Aorta (tissue), 5 donors: ENCODE measurements around the gene CKMT1B. TPM values are rescaled to one million over a fixed set of nuclear protein-coding genes. Genes with fewer than 3 reads are reported as not detected.
"Not testable (repeated sequence)": the region's sequence is repeated elsewhere in the genome, so short reads cannot be mapped to it uniquely, and the experiment has no call there.

ENCODE experiments used
- ATAC-seq: fragments of 200-7000 bp; cut with Tn5 transposase; one replicate; pipeline ENCODE4 v1.9.1; 2022; ENCODE audit warnings: moderate library complexity; ENCODE audit not compliant: low FRiP score
- DNase-seq, 2 donors: peaks; one replicate each; pipeline ENCODE4 v3.0.0-alpha.2; 2020
- H3K27ac ChIP-seq, 2 donors: one replicate each; pipeline ENCODE4 v1.5.1; 2013; ENCODE audit warnings: low read length in 2 of 2, mild to moderate bottlenecking in 2 of 2, moderate library complexity in 2 of 2, control low read depth in 1 of 2, inconsistent platforms in 1 of 2, low read depth in 1 of 2
- H3K27me3 ChIP-seq, 2 donors: one replicate each; pipeline ENCODE4 v1.6.1; 2013; ENCODE audit warnings: control low read depth in 1 of 2, low read length in 1 of 2, mild to moderate bottlenecking in 1 of 2, moderate library complexity in 1 of 2; ENCODE audit not compliant: insufficient read depth in 2 of 2, control insufficient read depth in 1 of 2
- H3K36me3 ChIP-seq, 2 donors: one replicate each; pipeline ENCODE4 v1.6.1; 2013; ENCODE audit warnings: control low read depth in 1 of 2, low read length in 1 of 2, mild to moderate bottlenecking in 1 of 2; ENCODE audit not compliant: insufficient read depth in 2 of 2, control insufficient read depth in 1 of 2
- H3K4me1 ChIP-seq, 2 donors: one replicate each; pipeline ENCODE4 v1.6.1; 2013; ENCODE audit warnings: low read length in 2 of 2, control low read depth in 1 of 2, mild to moderate bottlenecking in 1 of 2, moderate library complexity in 1 of 2; ENCODE audit not compliant: insufficient read depth in 2 of 2, control insufficient read depth in 1 of 2
- H3K4me3 ChIP-seq, 2 donors: one replicate each; pipeline ENCODE4 v1.5.1; 2013; ENCODE audit warnings: low read length in 2 of 2, control low read depth in 1 of 2, mild to moderate bottlenecking in 1 of 2
- H3K9me3 ChIP-seq: one replicate; pipeline ENCODE4 v1.6.1; 2013; ENCODE audit warnings: mild to moderate bottlenecking, low read length; ENCODE audit not compliant: control insufficient read depth
- WGBS, 2 donors: extraction: QIAGEN DNeasy Blood & Tissue Kit; methylation state at CpG; one replicate each; pipeline ENCODE4 v1.1.7; 2013; 5-methylcytosine and 5-hydroxymethylcytosine counted together
- intact Hi-C, 2 donors: fragments of 100-400 bp; cut with DNase I; formaldehyde crosslinking; loops; one replicate each; pipeline versions ENCODE4 v1.14.2 to v1.15.0; 2022
- polyA plus RNA-seq, 2 donors: library from polyadenylated mRNA; stranded (reverse); fragments of 200-250 nt; gene quantifications; one replicate each; pipeline ENCODE4 v1.2.3, GENCODE V29; 2013
- total RNA-seq, 2 donors: library from RNA; stranded (reverse); fragmentation: NEBNext Ultra II Directional; extraction: Animal tissue kit (Norgen Biotek cat#: 25700); gene quantifications; one replicate each; pipeline ENCODE4 v1.2.1, GENCODE V29; 2021
- donor health status: healthy with polysubstance abuse.
- donor health status: Bipolar disorder and iron deficiency.
- donor health status: DM: no; HTN: no; CAD: no.
- donor health status: DM: no; HTN: no; CAD: no.
- donor health status: DM: yes; HTN: yes; CAD: no.

Gene CKMT1B
- total and polyA plus RNA-seq, 4 donors = 0.05 to 17.4 TPM; not detected in 2

DNA sequence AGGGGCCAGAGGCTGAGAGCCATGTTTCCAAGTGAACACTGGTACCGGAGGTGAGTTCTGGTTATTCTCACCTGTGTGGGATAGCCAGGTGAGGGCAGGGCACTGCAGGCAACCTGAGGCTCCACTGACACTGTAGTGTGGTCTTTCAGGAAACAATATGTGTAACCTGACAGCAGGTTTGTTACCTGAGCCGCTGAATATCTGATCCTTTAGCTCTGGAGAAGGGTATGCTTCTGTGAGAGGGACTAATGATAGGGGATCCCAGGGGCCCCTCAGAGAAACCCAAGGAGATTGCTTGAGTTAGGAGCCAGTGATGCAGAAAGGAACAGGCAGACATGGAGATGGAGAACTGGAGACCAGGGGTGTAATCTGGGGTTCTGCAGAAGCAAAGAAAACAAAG, 24.9 kb downstream of the CKMT1B start, which contains the start of gene STRC:
STRC (minus strand) TSS at position 101 of the 400 bp plus-strand sequence; CDS start at position 23, 78 bp downstream.
- intact Hi-C loops, H3K36me3 ChIP-seq, H3K4me1 ChIP-seq, H3K27me3 ChIP-seq, H3K9me3 ChIP-seq, H3K27ac ChIP-seq, DNase-seq, ATAC-seq, H3K4me3 ChIP-seq: not testable (repeated sequence)
- WGBS, 2 donors = no CpG with 5 or more reads among the region's 2 CpGs

DNA sequence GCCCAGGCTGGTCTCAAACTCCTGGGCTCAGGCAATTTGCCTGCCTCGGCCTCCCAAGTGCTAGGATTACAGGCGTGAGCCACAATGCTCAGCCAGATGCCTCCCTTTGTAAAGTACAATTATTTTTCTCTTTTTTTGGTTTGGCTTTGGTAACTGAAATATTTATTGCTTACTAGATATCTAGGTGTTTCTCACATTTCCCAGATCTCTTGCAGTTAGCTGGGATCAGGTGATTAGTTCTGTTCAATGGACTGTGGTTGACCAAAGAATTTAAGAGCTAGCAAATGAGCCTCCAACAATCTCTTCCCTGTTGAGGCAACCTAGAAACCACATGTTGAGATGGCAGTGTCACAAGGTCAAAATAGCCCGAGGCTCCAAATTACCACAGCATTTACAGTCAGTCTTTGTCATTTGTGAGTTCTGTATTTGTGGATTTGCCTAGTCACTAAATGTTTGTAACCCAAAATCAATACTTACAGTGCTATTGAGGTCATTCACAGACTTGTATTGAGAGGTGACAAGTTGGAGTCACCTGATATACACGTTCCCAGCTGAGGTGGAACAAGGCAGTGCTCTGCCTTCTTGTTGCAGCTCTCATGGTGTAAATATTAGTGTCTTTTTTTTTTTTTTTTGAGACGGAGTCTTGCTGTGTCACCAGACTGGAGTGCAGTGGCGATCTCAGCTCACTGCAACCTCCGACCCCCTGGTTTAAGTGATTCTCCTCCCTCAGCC, 28.4 kb downstream of the CKMT1B start:
- H3K27me3 ChIP-seq, H3K36me3 ChIP-seq, H3K9me3 ChIP-seq, H3K4me1 ChIP-seq, intact Hi-C loops, ATAC-seq, H3K27ac ChIP-seq, H3K4me3 ChIP-seq, DNase-seq: not testable (repeated sequence)
- 50 to 62% methylated on average over 3 to 5 of the region's 7 CpGs for WGBS, 2 donors

DNA sequence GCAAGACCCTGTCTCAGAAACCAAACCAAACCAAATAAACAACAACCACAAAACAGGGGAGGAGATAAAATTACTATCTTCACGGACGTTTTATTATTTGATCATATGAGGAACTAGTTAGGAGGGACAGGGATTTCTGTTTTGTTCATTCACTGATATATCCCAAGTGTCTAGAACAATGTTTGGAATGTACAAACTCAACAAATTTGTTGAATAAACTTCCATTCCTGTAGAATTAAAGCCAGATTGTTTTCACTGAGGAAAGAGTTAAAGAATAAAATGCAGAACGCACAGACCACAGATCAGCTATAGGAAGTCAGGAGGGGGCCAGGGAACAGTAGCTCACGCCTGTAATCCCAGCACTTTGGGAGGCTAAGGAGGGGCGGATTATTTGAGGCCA, 31.3 kb downstream of the CKMT1B start:
- Histone ChIP-seq H3K4me3 (no peak overlapping the region), H3K27ac (no peak overlapping the region), H3K9me3 (no peaks in the 10 kb centered on the region), H3K4me1 (no peaks in the 10 kb centered on the region), H3K27me3 (no peaks in the 10 kb centered on the region), H3K36me3 (no peaks in the 10 kb centered on the region)
- DNase-seq (no peak), ATAC-seq (no peak)
- WGBS, 2 donors = 11 to 16% methylated on average over 5 of the region's 5 CpGs
- intact Hi-C loops = no loop called here

DNA sequence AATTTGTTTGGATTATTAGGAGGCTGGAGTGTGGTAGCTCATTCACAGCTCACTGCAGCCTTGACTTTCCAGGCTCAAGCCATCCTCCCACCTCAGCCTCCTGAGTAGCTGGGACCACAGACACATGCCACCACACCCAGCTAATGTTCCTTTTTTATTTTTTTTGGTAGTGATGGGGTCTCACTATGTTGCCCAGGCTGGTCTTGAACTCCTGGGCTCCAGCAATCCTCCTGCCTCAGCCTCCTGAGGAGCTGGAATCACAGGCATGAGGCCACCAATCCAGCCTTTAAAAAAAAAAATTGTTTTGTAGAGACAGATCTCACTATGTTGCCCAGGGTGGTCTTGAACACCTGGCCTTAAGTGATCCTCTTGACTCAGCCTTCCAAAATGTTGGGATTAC, 33.1 kb downstream of the CKMT1B start:
- H3K27me3 ChIP-seq, H3K27ac ChIP-seq, H3K9me3 ChIP-seq, H3K4me3 ChIP-seq, ATAC-seq, DNase-seq, intact Hi-C loops, H3K4me1 ChIP-seq, H3K36me3 ChIP-seq: not testable (repeated sequence)

DNA sequence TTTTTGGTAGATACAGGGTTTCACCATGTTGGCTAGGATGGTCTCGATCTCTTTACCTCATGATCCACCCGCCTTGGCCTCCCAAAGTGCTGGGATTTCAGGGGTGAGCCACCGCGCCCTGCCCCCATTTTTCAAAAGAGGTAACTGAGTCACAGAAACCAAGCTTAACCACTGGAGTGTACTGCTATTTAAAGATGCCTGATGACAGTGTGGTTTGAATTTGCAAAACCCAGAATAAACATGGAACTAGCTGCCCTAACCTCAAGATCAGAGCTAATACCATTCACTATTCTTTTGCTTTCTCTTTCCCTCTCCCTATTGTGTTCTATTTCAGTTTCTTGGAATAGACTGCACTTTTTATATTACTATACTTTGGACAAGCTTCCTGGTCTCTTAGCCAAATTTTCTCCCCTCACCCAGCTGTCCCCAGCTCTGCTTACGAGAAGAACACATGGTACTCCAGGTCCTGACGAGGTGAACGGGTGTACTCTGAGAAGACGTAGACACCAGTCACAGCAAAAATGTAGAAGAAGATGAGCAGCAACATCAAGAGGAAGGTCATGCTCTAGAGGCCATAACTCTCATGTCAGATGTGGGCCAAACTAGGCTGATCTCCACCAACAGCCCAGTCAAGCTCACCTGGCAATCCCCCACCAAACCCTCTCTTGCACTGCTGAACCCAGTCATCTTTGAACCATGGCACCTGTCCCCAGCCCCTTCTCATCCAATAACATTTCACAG, 44.8 kb downstream of the CKMT1B start:
- H3K9me3 ChIP-seq, H3K27ac ChIP-seq, H3K36me3 ChIP-seq, H3K4me3 ChIP-seq, DNase-seq, H3K4me1 ChIP-seq, intact Hi-C loops, H3K27me3 ChIP-seq, ATAC-seq: not testable (repeated sequence)
- 87 to 91% methylated on average over 8 of the region's 8 CpGs for WGBS, 2 donors

Other genes starting within 250 kb of the CKMT1B start
- 10 to 100 TPM; 20.3 to 21.7 TPM for gene ZSCAN29, start 223.0 kb upstream of the CKMT1B start, total RNA-seq
- 1 to 10 TPM; 4.2 to 5.0 TPM for gene ZSCAN29, start 223.0 kb upstream of the CKMT1B start, polyA plus RNA-seq
- gene TUBGCP4, start 222.9 kb upstream of the CKMT1B start, total RNA-seq = 10 to 100 TPM; 14.6 to 16.3 TPM
- 1 to 10 TPM; 3.5 to 6.0 TPM for gene TUBGCP4, start 222.9 kb upstream of the CKMT1B start, polyA plus RNA-seq
- 10 to 100 TPM; 37.7 to 63.2 TPM for gene TP53BP1, start 100.9 kb upstream of the CKMT1B start, total RNA-seq
- 10 to 100 TPM in 1 of 2 donors, 1 to 10 TPM in 1; 3.4 to 22.5 TPM for gene TP53BP1, start 100.9 kb upstream of the CKMT1B start, polyA plus RNA-seq
- gene MAP1A, start 76.4 kb upstream of the CKMT1B start, total RNA-seq = 10 to 100 TPM; 36.4 to 49.3 TPM
- 1 to 10 TPM; 5.2 to 5.5 TPM for gene MAP1A, start 76.4 kb upstream of the CKMT1B start, polyA plus RNA-seq
- 10 to 100 TPM; 40.8 to 53.7 TPM for gene PPIP5K1, start 3.8 kb upstream of the CKMT1B start, total RNA-seq
- 10 to 100 TPM in 1 of 2 donors, 1 to 10 TPM in 1; 8.3 to 13.4 TPM for gene PPIP5K1, start 3.8 kb upstream of the CKMT1B start, polyA plus RNA-seq
- gene STRC, start 24.8 kb downstream of the CKMT1B start, total RNA-seq = under 1 TPM; 0.45 to 0.90 TPM
- 1 to 10 TPM in 1 of 2 donors, not detected in 1; 1.2 TPM for gene STRC, start 24.8 kb downstream of the CKMT1B start, polyA plus RNA-seq
- gene CATSPER2, start 54.8 kb downstream of the CKMT1B start, total RNA-seq = 1 to 10 TPM; 7.0 to 9.3 TPM
- 10 to 100 TPM in 1 of 2 donors, under 1 TPM in 1; 0.63 to 13.7 TPM for gene CATSPER2, start 54.8 kb downstream of the CKMT1B start, polyA plus RNA-seq
- not detected for gene CKMT1A, start 99.8 kb downstream of the CKMT1B start, total RNA-seq
- gene CKMT1A, start 99.8 kb downstream of the CKMT1B start, polyA plus RNA-seq = 10 to 100 TPM in 1 of 2 donors, not detected in 1; 11.1 TPM
- gene PDIA3, start 152.4 kb downstream of the CKMT1B start, total RNA-seq = 100 to 1,000 TPM; 304 to 313 TPM
- 100 to 1,000 TPM; 156 to 219 TPM for gene PDIA3, start 152.4 kb downstream of the CKMT1B start, polyA plus RNA-seq
- 1 to 10 TPM; 2.5 to 4.5 TPM for gene ELL3, start 182.9 kb downstream of the CKMT1B start, total RNA-seq
- gene ELL3, start 182.9 kb downstream of the CKMT1B start, polyA plus RNA-seq = 1 to 10 TPM; 7.8 to 7.9 TPM
- gene SERF2, start 198.3 kb downstream of the CKMT1B start, total RNA-seq = 100 to 1,000 TPM; 733 to 789 TPM
- 1,000 to 10,000 TPM; 1,795 to 2,327 TPM for gene SERF2, start 198.3 kb downstream of the CKMT1B start, polyA plus RNA-seq
- not detected for gene SERINC4, start 206.2 kb downstream of the CKMT1B start, total RNA-seq
- under 1 TPM; 0.43 to 0.88 TPM for gene SERINC4, start 206.2 kb downstream of the CKMT1B start, polyA plus RNA-seq
- gene HYPK, start 206.6 kb downstream of the CKMT1B start, total RNA-seq = 10 to 100 TPM; 12.6 to 16.3 TPM
- gene HYPK, start 206.6 kb downstream of the CKMT1B start, polyA plus RNA-seq = 10 to 100 TPM in 1 of 2 donors, 1 to 10 TPM in 1; 3.0 to 31.6 TPM
- gene MFAP1, start 230.7 kb downstream of the CKMT1B start, total RNA-seq = 10 to 100 TPM; 20.1 to 20.6 TPM
- gene MFAP1, start 230.7 kb downstream of the CKMT1B start, polyA plus RNA-seq = 10 to 100 TPM; 13.7 to 19.2 TPM
- 1 to 10 TPM; 4.8 to 6.5 TPM for gene WDR76, start 233.0 kb downstream of the CKMT1B start, total RNA-seq
- gene WDR76, start 233.0 kb downstream of the CKMT1B start, polyA plus RNA-seq = 1 to 10 TPM; 1.9 to 3.4 TPM